Measurements from ENCODE around the gene ATRIP. TPM values are rescaled to one million over a fixed set of nuclear protein-coding genes. Genes with fewer than 3 reads are reported as not detected.

ATRIP gene
- total and polyA plus RNA-seq, 11 donors: 2.1 to 5.1 (median 3.6) TPM

GRCh38 chr3:48468329-48468731 is 21.8 kb downstream of the ATRIP start:
- ATAC-seq: no peak
- 44 to 71% (median 61%) methylated on average over 3 to 8 of the region's 8 CpGs for WGBS, 4 donors
- Histone ChIP-seq H3K4me3 (peak overlapping the region in 3 of 12 donors; percentile 6 to 71 (median 64)), H3K27me3 (no peaks in the 10 kb centered on the region), H3K36me3 (peaks cover 0 to 45% (median 19%) of the 10 kb centered on the region in 9 donors), H3K9me3 (no peaks in the 10 kb centered on the region), H3K27ac (peak overlapping the region in 11 of 12 donors; percentile 44 to 100 (median 99)), H3K4me1 (peaks cover 17 to 82% (median 74%) of the 10 kb centered on the region in 12 donors)
- no peak for DNase-seq
- TF ChIP-seq POLR2A (IDR thresholded peaks at IDR 0.05): no peak
- TF ChIP-seq CTCF (IDR thresholded peaks at IDR 0.05): no peak
- intact Hi-C loops (cut with DNase I): loop anchor here in 6 of 10 donors (5.0 to 10.0 kb wide), 3 partner anchors 34 to 166 kb away; partner anchors contain the start of genes SHISA5 (in 4 of the 6) and SLC26A6 (in 1 of the 6)

GRCh38 chr3:48469046-48469915 is 22.7 kb downstream of the ATRIP start:
- H3K27me3 ChIP-seq: no peaks in the 10 kb centered on the region
- DNase-seq: no peak
- H3K36me3 ChIP-seq: peaks cover 0 to 45% (median 19%) of the 10 kb centered on the region in 9 donors
- peak overlapping the region in 1 of 12 donors; percentile 11 for H3K4me3 ChIP-seq
- H3K4me1 ChIP-seq: peaks cover 17 to 90% (median 78%) of the 10 kb centered on the region in 12 donors
- no peak for TF ChIP-seq POLR2A (IDR thresholded peaks at IDR 0.05)
- no peak for TF ChIP-seq CTCF (IDR thresholded peaks at IDR 0.05)
- 78 to 85% (median 79%) methylated on average over 20 to 29 of the region's 29 CpGs for WGBS, 4 donors
- intact Hi-C loops (cut with DNase I): loop anchor here in 6 of 10 donors (5.0 to 10.0 kb wide), 3 partner anchors 33 to 166 kb away; partner anchors contain the start of genes SHISA5 (in 4 of the 6) and SLC26A6 (in 1 of the 6)
- peak overlapping the region in 9 of 12 donors; percentile 9 to 100 (median 92) for H3K27ac ChIP-seq
- H3K9me3 ChIP-seq: no peaks in the 10 kb centered on the region
- no peak for ATAC-seq

- peak overlapping the region in 10 of 12 donors; percentile 20 to 100 (median 44) for H3K27ac ChIP-seq
- peaks cover 17 to 81% (median 71%) of the 10 kb centered on the region in 12 donors for H3K4me1 ChIP-seq
Measured at GRCh38 chr3:48470286-48470685, 23.7 kb downstream of the ATRIP start.

More at GRCh38 chr3:48470286-48470685, 23.7 kb downstream of the ATRIP start:
- WGBS, 4 donors: 52 to 59% methylated on average over 1 of the region's 1 CpG; no CpG with 5 or more reads in 2 of the 4 donors
- TF ChIP-seq POLR2A (IDR thresholded peaks at IDR 0.05): no peak
- TF ChIP-seq CTCF (IDR thresholded peaks at IDR 0.05): no peak
- no peak for ATAC-seq
- H3K36me3 ChIP-seq: peaks cover 0 to 43% (median 19%) of the 10 kb centered on the region in 9 donors
- H3K4me3 ChIP-seq: peak overlapping the region in 3 of 12 donors; percentile 2 to 11 (median 5)
- no peaks in the 10 kb centered on the region for H3K27me3 ChIP-seq
- intact Hi-C loops (cut with DNase I): loop anchor here in 1 of 10 donors (10.0 kb wide), 1 partner anchor 215 kb away; the partner anchor contains the start of gene NCKIPSD
- DNase-seq: no peak
- H3K9me3 ChIP-seq: no peaks in the 10 kb centered on the region

Data from heart left ventricle (tissue), 16 donors.